HG03469 (cell line): ENCODE measurements around the gene KCNF1.

Source experiments
- ATAC-seq: cut with Tn5 transposase; IDR thresholded peaks from one replicate; pipeline ENCODE4 v1.9.1; 2021; ENCODE audit warnings: mild to moderate bottlenecking, moderate library complexity, moderate number of reproducible peaks; ENCODE audit not compliant: unreplicated experiment

KCNF1 gene

GRCh38 chr2:10961490-10961875, 49.7 kb downstream of the KCNF1 start:
- no peak for ATAC-seq

GRCh38 chr2:10962004-10962403, 50.3 kb downstream of the KCNF1 start:
- no peak for ATAC-seq

DNA sequence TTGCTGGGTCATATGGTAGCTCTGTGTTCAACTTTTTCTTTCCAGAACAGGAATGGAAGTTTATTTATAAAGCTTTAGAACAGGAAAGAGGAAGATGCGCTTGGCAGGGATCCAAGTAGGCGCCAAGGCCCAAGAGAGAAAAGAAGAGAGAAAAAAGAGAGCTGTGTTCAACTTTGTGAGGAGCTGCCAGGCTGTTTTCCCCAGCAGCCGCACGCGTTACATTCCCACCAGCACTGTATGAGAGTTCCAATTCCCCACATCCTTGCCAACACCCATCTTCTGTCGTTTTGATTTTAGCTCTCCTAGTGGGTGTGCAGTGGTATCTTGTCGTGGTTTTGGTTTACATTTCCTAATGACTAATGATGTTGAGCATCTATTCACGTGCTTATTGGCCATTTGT, 51.4 kb downstream of the KCNF1 start:
- no peak for ATAC-seq
